HepG2 (cell line): ENCODE data around the gene NMUR1.

Source experiments
- EZH2 ChIP-seq: conservative IDR thresholded peaks from 2 replicates; pipeline ENCODE4 v1.6.1; 2012; ENCODE audit warnings: mild to moderate bottlenecking, low read depth, low read length, moderate library complexity
- HDAC2 ChIP-seq: sonication (generic); formaldehyde crosslinking; IDR thresholded peaks from 2 replicates; pipeline ENCODE4 v1.4.0; 2020; ENCODE audit warnings: missing genetic modification reagents
- MAFF ChIP-seq: IDR thresholded peaks from 2 replicates; pipeline ENCODE4 v1.6.1; 2011; ENCODE audit warnings: low read depth, low read length, improper control_type of control experiment
- THYN1 ChIP-seq: sonication (generic); formaldehyde crosslinking; IDR thresholded peaks from 2 replicates; pipeline ENCODE4 v1.8.1; 2023; ENCODE audit warnings: low read depth, mild to moderate bottlenecking, moderate library complexity, missing genetic modification reagents, borderline replicate concordance
- TF ChIP-seq, protein P1 (sequence below): sonication (generic); formaldehyde crosslinking; IDR thresholded peaks from 2 replicates; pipeline ENCODE4 v1.5.0; 2020; ENCODE audit warnings: missing genetic modification reagents, mild to moderate bottlenecking, borderline replicate concordance
- TF ChIP-seq, protein P2 (sequence below), 2 experiments: IDR thresholded peaks; 2 replicates each; pipeline ENCODE4 v1.6.1; 2011 to 2012; ENCODE audit warnings: low read length in 2 of 2, borderline replicate concordance in 1 of 2, low read depth in 1 of 2, mild to moderate bottlenecking in 1 of 2, moderate library complexity in 1 of 2
- TF ChIP-seq, protein P3 (sequence below): sonication (generic); formaldehyde crosslinking; IDR thresholded peaks from 2 replicates; pipeline ENCODE4 v1.5.0; 2020; ENCODE audit warnings: mild to moderate bottlenecking, missing genetic modification reagents, moderate library complexity

DNA sequence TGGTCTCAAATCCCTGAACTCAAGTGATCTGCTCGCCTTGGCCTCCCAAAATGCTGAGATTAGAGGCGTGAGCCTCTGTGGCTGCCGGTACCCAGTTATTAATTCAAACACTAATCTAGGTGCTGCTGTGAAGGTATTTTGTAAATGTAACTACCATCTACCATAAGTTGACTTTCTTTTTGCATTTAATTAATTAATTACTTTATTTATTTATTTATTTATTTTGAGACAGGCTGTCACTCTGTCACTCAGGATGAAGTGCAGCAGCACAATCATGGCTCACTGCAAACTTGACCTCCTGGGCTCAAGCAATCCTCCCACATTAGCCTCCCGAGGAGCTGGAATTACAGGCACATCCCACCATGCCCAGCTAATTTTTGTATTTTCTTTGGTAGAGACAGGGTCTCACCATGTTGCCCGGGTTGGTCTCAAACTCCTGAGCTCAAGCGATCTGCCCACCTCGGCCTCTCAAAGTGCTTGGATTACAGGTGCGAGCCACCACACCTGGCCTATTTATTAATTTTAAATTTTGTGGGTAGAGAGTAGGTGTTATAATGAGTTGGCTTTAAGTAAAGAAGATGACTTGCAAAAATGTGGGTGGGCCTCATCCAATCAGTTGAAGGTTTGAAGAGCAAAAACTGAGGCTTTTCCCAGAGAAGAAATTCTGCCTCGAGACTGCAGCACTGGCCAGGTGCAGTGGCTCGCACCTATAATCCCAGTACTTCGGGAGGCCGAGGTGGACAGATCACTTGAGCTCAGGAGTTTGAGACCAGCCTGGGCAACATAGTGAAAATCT is 17.3 kb upstream of the NMUR1 start:
- TF ChIP-seq MAFF, result no peak
- TF ChIP-seq EZH2, result no peak
- no peak for TF ChIP-seq HDAC2
- TF ChIP-seq, protein P1, sequence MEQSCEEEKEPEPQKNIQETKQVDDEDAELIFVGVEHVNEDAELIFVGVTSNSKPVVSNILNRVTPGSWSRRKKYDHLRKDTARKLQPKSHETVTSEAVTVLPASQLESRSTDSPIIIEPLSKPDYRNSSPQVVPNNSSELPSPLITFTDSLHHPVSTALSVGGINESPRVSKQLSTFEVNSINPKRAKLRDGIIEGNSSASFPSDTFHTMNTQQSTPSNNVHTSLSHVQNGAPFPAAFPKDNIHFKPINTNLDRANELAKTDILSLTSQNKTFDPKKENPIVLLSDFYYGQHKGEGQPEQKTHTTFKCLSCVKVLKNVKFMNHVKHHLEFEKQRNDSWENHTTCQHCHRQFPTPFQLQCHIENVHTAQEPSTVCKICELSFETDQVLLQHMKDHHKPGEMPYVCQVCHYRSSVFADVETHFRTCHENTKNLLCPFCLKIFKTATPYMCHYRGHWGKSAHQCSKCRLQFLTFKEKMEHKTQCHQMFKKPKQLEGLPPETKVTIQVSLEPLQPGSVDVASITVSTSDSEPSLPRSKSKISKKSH (CRISPR knock-in tag), result no peak
- TF ChIP-seq THYN1, result no peak
- TF ChIP-seq, protein P2, sequence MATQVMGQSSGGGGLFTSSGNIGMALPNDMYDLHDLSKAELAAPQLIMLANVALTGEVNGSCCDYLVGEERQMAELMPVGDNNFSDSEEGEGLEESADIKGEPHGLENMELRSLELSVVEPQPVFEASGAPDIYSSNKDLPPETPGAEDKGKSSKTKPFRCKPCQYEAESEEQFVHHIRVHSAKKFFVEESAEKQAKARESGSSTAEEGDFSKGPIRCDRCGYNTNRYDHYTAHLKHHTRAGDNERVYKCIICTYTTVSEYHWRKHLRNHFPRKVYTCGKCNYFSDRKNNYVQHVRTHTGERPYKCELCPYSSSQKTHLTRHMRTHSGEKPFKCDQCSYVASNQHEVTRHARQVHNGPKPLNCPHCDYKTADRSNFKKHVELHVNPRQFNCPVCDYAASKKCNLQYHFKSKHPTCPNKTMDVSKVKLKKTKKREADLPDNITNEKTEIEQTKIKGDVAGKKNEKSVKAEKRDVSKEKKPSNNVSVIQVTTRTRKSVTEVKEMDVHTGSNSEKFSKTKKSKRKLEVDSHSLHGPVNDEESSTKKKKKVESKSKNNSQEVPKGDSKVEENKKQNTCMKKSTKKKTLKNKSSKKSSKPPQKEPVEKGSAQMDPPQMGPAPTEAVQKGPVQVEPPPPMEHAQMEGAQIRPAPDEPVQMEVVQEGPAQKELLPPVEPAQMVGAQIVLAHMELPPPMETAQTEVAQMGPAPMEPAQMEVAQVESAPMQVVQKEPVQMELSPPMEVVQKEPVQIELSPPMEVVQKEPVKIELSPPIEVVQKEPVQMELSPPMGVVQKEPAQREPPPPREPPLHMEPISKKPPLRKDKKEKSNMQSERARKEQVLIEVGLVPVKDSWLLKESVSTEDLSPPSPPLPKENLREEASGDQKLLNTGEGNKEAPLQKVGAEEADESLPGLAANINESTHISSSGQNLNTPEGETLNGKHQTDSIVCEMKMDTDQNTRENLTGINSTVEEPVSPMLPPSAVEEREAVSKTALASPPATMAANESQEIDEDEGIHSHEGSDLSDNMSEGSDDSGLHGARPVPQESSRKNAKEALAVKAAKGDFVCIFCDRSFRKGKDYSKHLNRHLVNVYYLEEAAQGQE (IDR thresholded peaks at IDR 0.05; ENCODE audit: borderline replicate concordance in 1 of 2, low read depth in 1 of 2, low read length in 2 of 2), result no peak
- TF ChIP-seq, protein P3, sequence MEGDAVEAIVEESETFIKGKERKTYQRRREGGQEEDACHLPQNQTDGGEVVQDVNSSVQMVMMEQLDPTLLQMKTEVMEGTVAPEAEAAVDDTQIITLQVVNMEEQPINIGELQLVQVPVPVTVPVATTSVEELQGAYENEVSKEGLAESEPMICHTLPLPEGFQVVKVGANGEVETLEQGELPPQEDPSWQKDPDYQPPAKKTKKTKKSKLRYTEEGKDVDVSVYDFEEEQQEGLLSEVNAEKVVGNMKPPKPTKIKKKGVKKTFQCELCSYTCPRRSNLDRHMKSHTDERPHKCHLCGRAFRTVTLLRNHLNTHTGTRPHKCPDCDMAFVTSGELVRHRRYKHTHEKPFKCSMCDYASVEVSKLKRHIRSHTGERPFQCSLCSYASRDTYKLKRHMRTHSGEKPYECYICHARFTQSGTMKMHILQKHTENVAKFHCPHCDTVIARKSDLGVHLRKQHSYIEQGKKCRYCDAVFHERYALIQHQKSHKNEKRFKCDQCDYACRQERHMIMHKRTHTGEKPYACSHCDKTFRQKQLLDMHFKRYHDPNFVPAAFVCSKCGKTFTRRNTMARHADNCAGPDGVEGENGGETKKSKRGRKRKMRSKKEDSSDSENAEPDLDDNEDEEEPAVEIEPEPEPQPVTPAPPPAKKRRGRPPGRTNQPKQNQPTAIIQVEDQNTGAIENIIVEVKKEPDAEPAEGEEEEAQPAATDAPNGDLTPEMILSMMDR (CRISPR knock-in tag), result no peak
